Activated CD4-positive, CD25-positive, alpha-beta regulatory T cell treated with anti-CD3 and anti-CD28 coated beads, Interleukin-2, amount 50 U/mL, for 16 hours (primary cell): Measurements from ENCODE around the gene TRAPPC10.

Experiments
- DNase-seq: peaks from one replicate; pipeline ENCODE4 v3.0.0-alpha.2; 2020; ENCODE audit warnings: low read depth, low spot score

TRAPPC10 gene

DNA sequence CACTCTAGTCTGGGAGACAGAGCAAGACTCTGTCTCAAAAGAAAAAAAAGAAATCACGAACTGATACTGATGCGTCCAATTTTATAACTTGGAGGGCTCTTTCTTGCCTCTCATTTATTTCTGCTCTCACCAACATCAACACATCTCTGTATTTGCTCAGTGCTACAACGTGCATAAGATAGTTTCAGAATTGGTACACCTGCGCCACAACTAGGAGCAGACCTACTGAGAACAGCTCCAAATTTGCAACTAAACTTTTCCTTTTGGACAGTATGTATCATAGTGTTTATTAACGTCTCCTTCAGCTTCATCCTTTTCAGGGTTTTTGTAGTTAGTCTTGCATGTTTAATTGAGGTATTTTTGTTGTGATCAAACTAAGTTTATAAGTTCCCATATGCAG lies 27.7 kb downstream of the TRAPPC10 start:
- no peak for DNase-seq

DNA sequence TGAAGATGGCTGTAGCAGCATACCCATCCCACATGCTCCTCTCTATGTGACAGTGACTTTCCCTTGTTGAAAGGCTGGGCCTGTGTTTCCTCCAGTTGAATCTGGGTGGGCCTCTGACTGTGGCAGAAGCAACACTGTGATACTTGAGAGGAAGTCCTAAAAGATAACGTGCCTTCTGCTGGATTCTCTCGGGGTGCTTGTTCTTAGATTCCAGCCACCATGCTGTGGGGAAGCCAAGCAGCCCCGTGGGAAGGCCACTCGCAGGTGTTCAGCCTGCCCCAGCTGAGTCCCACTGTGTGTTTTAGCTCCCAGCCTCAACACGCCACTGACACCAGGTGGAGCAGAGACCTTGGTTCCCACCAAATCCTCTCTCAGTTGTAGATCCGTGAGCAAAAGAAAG lies 31.5 kb downstream of the TRAPPC10 start:
- no peak for DNase-seq

DNA sequence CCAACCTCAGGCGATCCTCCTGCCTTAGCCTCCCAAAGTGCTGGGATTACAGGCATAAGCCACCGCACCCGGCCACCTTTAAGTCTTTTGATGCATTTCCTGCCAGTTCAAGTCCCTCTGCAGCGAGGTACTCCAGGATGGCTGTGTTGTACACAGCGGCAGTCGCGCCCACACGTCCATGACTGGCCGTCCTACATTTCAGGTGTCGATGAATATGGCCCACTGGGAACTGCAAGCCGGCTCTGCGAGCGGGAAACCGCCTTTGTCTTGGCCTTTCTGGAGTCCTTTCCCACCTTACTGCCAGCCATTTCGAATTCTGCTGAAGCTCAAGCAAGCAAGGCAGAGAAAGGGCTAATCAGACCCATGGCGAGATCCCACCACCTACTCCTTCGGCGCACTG lies 34.6 kb downstream of the TRAPPC10 start:
- no peak for DNase-seq

DNA sequence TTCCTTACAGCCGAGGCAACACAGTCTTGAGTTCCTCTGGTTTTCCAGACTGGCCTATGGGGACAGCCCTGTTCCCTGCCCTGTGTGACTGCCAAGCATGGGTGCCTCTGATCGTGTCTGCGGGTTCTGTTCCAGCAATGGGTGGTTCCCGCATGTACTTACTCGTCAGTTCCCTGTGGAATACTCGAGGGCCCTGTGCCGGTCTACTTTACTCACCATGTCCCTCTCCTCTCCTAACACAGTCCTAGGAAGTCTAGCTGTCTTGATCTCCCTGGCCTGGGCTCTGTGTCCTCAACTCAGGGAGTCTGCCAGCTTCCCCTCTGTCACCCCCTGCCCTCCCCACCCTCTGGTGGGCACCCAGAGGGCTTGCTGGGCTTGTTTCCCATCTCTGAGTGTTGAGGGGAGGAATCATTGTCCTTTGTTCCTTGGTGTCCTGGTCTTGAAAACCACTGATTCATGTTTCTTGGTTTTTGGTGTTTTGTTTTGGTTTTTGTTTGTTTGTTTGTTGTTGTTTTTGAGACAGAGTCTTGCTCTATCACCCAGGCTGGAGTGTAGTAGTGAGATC lies 36.0 kb downstream of the TRAPPC10 start:
- no peak for DNase-seq

DNA sequence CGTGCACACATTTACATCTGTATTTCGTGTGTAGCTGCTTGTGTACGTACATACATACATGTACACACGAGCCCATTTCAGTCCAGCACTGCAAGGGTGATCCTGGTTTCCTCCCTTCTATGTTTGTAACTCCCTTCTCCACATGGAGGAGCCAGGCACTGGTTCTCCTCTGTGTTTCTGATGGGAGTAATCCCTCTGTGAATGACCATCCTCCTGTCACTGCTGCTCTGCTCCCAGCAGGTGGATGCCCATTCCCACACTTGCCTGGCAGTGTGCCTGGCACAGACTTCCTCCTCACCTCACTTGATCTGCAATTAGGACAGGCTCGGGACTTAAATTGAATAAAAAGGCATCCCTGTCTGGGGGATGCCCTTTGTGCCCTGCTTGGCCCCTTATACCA lies 37.1 kb downstream of the TRAPPC10 start:
- no peak for DNase-seq

DNA sequence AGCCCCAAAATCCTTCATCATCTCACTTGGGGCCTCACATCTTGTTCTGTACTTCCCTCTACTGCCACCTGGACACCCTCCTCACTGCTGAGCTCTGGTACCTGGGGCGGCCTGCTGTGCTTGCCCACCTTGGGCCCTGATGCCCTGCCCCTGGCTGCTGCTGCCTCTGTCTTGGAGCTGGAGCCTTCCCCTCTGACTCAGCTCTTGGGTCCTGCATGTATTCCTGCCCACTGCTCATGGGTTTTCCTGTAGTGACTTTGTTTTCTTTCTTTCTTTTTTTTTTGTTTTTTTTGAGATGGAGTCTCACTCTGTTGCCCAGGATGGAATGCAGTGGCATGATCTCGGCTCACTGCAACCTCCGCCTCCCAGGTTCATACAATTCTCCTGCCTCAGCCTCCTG lies 37.5 kb downstream of the TRAPPC10 start:
- no peak for DNase-seq

DNA sequence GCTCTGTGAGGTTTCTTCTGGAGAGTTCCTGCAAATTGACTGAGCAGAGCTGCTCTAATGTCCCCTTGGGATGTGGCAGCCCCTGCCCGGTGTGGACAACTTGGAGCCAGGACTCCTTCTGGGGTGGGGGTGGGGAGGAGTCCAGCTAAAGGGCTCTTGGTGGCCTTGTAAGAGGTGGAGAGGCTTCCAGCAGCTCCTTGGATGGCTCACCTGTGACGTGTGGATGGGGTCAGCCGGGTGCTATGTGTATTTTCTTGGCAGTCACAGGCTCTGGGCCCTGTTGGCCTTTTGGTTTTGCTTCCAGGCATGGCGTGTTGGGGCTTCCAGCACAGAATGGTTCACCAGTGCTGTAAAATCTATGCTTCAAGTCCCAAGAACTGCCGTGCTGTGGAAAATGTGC lies 38.2 kb downstream of the TRAPPC10 start:
- DNase-seq = no peak

DNA sequence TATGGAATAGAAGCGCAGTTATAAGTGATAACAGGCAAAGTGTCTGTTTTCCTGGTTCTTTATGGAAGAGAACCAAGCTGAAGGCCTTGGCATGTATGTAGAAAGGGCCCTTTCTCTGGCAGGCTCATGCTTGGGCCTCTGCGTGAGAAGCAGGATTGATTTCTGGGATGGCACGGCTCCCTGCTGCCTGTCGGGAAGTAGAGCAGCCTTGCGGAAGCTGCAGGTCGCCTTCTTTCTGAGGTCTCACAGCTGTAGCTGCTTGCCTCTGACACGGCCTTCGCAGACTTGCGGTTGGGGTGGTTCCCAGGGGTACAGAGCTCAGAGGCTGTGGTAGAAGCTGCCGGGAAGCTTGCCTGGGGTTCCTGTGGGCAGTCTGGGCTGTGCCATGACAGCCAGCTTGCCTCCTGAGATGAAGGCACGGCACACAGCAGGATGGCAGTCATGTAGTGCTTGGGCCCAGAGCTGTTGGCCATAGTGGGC lies 39.4 kb downstream of the TRAPPC10 start:
- no peak for DNase-seq

DNA sequence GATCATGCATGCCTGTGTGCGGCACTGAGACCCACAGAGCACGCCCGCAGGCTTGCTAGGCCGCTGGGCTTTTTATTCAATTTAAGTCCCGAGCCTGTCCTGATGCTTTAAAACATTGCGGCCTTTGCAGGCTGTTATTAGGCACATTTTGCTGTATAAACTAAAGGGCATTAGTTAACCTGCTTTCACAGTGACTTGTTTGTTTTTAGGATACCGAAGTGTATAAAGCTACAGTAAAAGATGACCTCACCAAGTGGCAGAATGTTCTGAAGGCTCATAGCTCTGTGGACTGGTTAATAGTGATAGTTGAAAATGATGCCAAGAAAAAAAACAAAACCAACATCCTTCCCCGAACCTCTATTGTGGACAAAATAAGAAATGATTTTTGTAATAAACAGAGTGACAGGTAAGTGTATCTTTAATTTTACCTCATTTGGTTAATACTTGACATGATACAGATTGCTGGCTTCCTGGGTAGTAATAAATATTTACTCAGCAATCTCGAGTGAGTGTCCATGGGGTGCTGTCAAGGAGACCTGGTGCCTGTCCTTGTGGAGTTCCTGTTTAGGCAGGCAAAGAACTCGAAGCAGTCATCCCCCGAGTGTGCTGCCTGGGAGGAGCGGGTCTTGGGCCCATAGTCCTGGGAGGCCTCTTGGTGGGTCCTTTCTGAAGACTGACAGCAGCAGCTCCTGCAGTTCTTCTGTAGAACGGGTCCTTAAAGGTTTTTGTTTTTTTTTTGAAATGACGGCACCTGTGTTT lies 40.1 kb downstream of the TRAPPC10 start:
- DNase-seq = no peak

DNA sequence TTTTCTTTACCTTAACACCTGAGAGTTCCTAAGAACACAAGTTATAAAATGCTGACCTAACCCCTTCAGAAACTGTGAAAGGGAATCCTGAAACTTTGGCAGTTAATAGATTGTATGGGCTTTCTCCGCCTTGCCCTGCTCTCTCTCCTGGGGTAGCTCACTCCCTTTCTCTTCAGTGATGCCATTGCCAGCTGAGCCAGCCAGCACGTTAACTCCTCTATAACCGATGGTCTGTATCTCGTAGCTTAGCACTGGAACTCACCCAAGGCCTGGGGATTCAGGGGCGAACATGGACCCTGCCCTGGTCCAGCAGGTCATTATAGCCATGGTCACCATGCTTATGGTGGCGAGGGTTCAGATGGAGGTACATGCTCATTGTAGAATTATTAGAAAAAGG lies 40.7 kb downstream of the TRAPPC10 start:
- DNase-seq = no peak

DNA sequence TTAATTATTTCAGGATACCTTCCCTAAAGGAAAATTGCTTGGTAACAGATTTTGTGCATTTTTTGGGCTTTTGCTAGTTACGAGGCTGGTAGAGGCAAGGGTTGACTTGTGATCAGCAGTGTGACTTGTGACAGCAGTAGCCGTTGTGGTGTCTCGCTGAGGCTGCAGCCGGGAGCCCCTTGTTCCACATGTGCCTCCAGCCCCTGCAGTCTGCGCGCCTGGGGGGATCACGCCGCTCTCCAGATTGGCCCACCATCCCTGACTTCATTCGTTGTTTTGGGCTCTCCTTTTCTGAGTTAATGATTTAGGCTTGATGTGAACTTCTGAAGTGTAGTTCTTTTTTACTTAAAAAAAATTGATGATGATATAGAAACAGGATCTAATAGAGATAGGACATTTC lies 41.5 kb downstream of the TRAPPC10 start:
- no peak for DNase-seq

DNA sequence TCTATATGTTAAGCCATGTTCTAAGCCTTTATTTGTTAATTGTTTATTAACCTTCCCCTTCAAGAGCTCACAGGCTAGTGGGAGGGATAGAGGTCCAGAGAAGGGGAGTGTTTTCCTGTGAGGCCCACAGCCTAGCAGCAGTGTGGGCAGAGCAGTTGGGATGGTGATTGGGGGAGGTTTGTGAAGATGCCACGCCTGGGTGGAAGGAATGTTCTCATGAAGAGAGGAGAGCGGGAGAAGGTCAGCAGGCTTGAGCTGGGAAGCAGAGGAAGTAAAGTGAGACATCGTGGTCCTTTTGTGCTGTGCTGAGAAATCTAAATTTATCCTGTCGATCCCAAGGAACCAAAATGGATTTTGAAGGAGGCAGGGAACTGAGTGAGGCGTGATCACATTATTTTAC lies 42.6 kb downstream of the TRAPPC10 start:
- DNase-seq = no peak

DNA sequence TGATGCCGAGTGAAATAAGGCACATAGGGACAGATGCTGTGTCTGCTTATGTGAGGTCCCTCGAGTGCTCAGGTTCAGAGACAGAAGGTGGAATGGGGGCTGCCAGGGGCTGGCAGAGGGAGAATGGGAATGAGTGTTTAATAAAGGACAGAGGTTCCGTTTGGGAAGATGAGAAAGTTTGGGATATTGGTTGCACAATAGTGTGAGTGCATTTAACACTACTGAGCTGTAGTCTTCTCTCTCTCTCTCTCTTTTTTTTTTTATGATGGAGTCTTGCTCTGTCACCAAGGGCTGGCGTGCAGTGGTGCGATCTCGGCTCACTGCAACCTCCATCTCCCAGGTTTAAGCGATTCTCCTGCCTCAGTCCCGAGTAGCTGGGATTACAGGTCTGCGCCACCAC lies 44.9 kb downstream of the TRAPPC10 start:
- DNase-seq = no peak

DNA sequence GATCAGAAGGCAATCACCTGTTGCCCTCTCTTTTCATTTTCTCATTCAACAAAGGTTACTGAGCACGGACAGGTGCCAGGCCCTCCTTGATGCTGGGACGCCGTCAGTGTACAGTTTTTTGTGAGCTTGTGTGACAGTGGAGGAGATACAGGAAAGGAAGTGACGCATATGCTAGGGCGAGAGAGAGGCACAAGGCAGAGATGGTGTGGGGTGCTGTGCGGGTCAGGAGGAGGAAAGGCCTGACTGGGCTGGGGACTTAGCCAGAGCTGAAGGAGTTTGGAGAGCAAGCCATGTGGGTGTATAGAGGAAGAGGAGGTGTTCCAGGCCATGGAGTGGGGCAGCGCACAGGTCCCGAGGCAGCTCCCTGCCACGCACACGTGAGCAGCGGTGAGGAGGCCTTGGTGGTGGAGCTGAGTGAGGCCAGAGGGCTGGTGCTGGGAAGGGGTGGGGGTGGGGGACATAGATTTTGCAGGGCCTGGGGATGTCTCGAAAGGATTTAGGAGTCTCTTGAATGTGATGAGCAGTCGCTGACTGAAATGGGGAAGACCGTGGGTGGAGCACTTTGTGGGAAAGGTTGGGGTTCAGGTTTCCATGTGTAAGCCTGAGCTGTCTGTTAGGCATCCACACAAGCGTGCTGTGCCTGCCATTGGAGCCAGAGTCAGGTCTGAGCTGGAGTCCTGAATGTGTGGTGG lies 46.0 kb downstream of the TRAPPC10 start:
- no peak for DNase-seq

DNA sequence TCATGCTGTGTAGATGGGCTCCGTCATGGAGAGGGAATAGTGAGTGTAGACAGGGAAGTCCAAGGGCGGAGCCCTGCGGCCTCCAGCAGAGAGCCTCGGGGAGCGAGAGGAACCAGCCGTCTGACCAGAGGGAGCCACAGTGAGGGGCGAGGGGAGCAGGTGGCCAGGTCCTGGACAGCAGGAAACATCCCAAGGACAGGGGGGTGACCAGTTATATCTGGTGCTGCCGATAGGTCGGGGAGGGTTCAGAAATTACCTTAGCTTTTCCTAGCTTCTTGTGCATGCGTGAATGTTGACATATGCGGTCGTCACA lies 46.5 kb downstream of the TRAPPC10 start:
- DNase-seq = no peak

DNA sequence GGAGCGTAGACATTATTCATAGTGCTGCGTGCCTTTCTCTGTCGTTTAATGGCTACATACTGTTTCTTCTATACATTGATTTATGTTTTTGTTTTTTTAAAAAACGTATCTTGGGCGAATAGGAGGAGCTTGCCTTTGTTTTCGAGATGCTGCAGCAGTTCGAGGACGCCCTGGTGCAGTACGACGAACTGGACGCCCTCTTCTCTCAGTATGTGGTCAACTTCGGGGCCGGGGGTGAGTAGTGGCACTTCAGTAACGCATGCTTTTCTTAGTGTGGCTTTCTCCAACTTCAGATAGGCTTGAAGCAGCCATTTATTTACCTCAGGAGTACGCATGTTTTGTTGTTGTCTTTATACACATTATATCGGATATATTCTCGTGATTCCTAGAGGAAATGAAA lies 46.9 kb downstream of the TRAPPC10 start:
- DNase-seq = no peak

DNA sequence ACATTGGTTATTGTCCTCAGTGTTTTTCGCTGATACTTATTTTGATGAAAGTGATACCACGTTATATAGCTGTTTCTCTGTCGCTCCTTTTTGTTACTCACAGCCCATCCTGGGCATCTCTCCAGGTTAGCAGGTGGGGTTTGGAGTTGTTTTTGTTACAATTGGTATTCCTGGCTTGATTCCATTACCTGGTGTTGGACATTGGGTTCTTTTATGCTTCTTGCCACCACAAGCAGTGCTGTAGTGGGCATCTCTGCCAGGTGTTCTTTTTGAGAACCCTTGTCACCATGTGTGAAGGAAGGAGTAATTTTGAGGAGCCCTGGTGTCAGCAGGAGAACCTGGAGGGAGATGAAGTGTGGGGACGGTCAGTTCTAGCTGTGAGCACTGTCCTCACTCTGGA lies 47.6 kb downstream of the TRAPPC10 start:
- no peak for DNase-seq

DNA sequence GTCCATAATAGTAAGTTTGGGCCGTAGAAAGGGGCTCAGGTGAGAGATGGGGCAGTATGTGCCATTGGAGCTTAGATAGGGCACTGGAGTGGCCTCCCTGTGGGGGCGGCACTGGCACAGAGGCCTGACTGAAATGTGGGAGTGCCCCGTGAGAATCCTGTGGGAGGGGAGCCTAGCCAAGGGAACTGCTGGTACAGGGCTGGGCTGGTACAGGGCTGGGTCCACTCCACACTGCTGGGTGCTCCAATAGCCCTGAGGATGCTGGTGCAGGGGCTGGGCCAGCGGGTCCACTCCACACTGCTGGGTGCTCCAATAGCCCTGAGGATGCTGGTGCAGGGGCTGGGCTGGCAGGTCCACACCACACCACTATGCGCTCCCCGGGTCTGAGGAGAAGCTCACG lies 50.3 kb downstream of the TRAPPC10 start:
- DNase-seq = no peak

DNA sequence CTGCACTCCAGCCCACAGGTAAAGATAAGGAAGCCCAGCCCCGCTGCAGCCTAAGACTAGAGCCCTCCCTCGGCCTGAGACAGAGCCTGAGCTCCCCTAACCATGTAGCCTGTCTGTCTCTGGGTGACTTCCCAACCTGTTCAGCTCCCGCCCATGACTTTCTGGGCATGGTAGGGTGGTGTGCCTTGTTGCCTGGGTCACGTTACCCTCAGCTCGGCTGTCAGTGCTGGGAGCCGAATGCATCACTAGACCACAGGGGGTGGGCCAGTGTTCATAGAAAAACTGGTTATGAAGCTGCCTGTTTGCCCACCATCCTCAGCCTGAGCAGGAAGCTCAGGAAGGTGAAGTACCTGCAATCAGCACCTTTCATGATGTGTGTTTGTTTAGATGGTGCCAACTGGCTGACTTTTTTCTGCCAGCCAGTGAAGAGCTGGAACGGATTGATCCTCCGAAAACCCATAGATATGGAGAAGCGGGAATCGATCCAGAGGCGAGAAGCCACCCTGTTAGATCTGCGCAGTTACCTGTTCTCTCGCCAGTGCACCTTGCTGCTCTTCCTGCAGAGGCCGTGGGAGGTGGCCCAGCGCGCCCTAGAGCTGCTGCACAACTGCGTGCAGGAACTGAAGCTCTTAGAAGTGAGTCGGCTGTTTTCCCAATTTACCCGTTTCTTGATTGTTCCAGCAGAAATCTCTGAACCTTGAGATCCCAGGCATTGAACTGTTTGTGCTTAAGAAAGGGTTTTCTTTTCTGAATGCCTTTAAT lies 51.2 kb downstream of the TRAPPC10 start:
- DNase-seq = no peak

DNA sequence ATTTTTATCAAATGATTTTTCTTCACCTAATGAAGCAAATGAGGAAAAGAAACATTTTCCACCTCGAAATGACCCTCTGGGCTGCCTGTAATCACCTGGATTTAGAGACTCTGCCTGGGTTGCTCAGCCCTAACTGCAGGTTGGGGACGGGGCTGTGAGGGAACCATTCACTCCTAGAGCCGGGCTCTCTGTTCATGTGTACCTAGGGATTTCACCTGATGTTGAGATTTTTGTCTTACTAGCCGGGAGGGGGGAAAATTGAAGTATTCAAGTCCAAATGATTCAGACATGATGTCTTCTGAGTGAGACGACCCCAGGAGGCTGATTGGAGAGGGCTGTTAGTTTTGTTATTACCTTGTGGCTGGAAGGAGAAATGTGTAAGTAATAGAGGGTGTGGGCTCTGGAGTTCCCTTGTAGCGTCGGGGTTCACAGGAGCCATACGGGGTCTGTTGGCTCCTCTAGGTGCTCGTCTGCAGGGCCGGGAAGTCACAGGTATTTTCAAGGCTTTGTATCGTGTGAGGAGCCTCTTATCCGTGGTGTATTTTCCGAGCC lies 52.8 kb downstream of the TRAPPC10 start:
- DNase-seq = no peak

DNA sequence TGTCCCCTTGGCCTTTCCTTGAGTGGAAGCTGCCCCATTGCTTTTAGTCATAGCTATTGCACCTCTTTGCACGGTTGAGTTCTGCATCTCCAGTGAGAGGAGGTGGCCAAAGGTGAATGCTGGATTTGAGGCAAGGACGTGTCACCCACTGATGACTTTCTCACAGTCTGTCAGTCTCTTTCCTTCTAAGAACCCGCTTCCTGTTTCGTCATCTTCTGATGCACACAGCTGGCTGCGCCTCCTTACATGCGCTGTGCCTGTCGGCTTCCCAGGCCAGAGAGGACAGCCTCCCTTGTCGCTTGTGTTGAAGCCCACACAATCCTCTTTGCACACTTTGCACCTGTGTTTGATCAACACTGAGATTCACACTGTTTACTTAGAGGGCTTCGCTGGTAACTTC lies 53.3 kb downstream of the TRAPPC10 start:
- DNase-seq = peak; percentile 55

DNA sequence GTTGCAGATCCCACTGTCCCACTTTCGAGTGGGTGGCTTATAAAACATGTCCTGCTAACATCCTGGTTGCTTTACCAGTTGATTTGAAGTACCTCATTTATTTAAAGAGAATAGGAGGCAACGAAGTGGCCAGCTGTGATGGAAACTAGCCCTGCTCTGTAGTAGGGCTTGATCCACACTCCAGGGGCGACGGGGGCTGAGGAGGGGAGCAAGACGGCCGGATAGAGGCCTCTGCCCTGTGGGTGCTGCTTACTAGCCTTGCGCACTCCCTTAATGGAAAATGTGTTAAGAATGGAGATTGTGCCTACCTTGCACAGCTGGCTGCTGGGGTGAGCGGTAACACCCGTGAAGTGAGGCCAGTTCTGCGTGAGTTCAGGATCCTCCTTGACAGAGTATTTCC lies 54.0 kb downstream of the TRAPPC10 start:
- no peak for DNase-seq
